ENCODE data around the gene JAKMIP1. TPM values are rescaled to one million over a fixed set of nuclear protein-coding genes. Genes with fewer than 3 reads are reported as not detected.
A peak's percentile ranks its signal among the peaks of the same experiment; 100 is the strongest.

The JAKMIP1 gene
- total and polyA plus RNA-seq, 2 of the 13 experiments (the other 11 are each of a cell fraction or from before 2014, with no cell fraction given): not detected

DNA sequence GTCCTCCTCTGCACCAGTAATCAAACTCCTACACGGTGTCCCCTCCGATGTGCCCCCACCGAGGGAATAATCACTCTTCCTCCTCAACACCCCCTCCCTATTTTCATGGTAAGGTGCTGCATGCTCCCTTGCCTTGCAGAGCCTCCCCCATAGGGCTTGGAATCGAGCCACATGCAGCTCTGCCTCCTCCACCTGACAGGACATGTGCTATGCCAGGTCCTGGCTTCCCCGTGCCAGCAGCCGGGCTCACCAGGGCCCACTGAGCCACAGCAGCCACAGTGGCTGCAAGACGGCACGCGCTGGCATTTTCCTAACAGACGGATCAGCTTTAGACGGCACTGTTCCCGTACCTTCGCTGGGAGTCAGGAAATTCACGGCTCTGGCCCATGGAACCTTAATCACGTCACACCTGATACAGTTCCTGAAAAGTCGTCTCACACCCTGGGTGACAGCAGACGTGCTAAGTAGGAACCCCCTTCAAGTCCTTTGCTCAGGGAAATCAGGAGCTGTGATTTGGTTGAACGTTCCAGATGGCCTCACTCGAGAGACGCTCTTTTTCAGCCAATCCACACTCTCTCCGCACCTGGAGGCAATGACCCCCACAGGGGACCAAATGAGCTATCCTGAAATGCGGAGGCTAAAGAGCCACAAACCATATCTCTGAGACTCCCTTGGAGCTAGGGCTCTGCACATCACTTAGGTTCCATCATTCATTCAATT is 63.2 kb downstream of the JAKMIP1 start:
- Histone ChIP-seq H3K9ac (ENCODE audit: insufficient read depth, low read depth, low read length) (no peak overlapping the region), H4K20me1 (ENCODE audit: insufficient read depth, low read length) (no peaks in the 10 kb centered on the region), H3K27ac (ENCODE audit: extremely low read length, insufficient read depth, low read length) (no peak overlapping the region), H3K9me3 (ENCODE audit: low read length) (no peaks in the 10 kb centered on the region), H3K36me3 (replicated peaks in 1 of 2; ENCODE audit: control insufficient read depth in 1 of 2, insufficient read depth in 2 of 2, low read length in 2 of 2) (no peaks in the 10 kb centered on the region), H3K4me2 (ENCODE audit: low read depth, low read length) (no peak overlapping the region), H3K4me1 (ENCODE audit: insufficient read depth, low read length) (no peaks in the 10 kb centered on the region), H3K27me3 (ENCODE audit: control insufficient read depth in 1 of 2, insufficient read depth in 2 of 2, low read length in 2 of 2) (no peaks in the 10 kb centered on the region; a peak in 2 of 5 replicates), H3K79me2 (ENCODE audit: insufficient read depth, low read length) (no peaks in the 10 kb centered on the region), H2AFZ (ENCODE audit: low read length) (no peak overlapping the region), H3K4me3 (replicated peaks in 1 of 3; ENCODE audit: insufficient read depth in 1 of 3, low read depth in 2 of 3, low read length in 3 of 3) (no peak overlapping the region)
- DNase-seq (ENCODE audit: low spot score) (no peak), ATAC-seq (no peak), FAIRE-seq (no peak)
- 45% methylated on average over 13 of the region's 22 CpGs for WGBS (ENCODE audit: low lambda C conversion rate)
- no TSS peak for BruUV-seq (replicated peaks)
- TF ChIP-seq, protein P1, sequence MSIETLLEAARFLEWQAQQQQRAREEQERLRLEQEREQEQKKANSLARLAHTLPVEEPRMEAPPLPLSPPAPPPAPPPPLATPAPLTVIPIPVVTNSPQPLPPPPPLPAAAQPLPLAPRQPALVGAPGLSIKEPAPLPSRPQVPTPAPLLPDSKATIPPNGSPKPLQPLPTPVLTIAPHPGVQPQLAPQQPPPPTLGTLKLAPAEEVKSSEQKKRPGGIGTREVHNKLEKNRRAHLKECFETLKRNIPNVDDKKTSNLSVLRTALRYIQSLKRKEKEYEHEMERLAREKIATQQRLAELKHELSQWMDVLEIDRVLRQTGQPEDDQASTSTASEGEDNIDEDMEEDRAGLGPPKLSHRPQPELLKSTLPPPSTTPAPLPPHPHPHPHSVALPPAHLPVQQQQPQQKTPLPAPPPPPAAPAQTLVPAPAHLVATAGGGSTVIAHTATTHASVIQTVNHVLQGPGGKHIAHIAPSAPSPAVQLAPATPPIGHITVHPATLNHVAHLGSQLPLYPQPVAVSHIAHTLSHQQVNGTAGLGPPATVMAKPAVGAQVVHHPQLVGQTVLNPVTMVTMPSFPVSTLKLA (IDR thresholded peaks at IDR 0.05): 0 out of 2 replicates have a peak, but pooled peaks have one; percentile 20
- TF ChIP-seq CHCHD3 (CRISPR knock-in tag; IDR thresholded peaks at IDR 0.05): no peak
- POLR2A ChIA-PET: no interaction called here
- intact Hi-C loops (cut with micrococcal nuclease; ENCODE audit: unreplicated experiment): no loop called here
- CTCF ChIA-PET (ENCODE audit: low intra/inter-chr PET ratio, low total read pairs): no interaction called here
- in situ Hi-C loops (cut with HindIII; ENCODE audit: extremely low pct_ligation_motif_present, low pct_unique_long_range_greater_than_20kb): no loop called here

DNA sequence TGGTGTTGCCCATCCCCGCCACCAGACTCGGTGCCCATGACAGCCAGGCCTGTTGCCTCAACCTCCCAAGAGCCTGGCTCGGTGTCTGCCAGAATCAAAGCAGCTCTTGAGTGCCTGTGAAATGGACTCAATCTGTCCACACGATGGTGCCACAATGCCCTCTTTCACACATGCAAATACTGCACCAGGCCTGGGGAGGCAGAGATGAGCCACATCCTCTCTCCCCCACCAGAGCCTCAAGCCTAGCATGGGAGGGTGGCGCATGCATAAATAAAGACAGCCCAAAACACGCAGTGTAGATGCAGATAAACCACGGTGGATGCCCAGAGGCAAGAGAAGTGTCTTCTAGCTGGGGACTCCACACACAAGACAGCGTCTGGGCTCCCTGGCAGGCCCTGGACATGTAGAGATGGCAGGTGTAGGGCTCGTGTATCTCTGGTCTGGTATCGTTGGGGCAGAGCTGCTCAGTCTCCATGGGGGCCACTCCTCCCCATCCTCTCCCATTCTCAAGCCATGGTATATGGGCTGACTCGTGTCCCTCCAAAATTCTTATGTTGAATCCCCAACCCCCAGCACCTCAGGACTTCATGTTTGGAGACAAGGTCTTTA is 65.6 kb downstream of the JAKMIP1 start:
- CTCF ChIA-PET (ENCODE audit: low intra/inter-chr PET ratio, low total read pairs): no interaction called here
- in situ Hi-C loops (cut with HindIII; ENCODE audit: extremely low pct_ligation_motif_present, low pct_unique_long_range_greater_than_20kb) (no loop called here), intact Hi-C loops (cut with micrococcal nuclease; ENCODE audit: unreplicated experiment) (no loop called here)
- Histone ChIP-seq H3K4me2 (ENCODE audit: low read depth, low read length) (no peak overlapping the region), H2AFZ (ENCODE audit: low read length) (no peak overlapping the region), H4K20me1 (ENCODE audit: insufficient read depth, low read length) (no peaks in the 10 kb centered on the region), H3K27me3 (ENCODE audit: control insufficient read depth in 1 of 2, insufficient read depth in 2 of 2, low read length in 2 of 2) (no peaks in the 10 kb centered on the region; a peak in 1 of 5 replicates), H3K4me3 (replicated peaks in 1 of 3; ENCODE audit: insufficient read depth in 1 of 3, low read depth in 2 of 3, low read length in 3 of 3) (no peak overlapping the region), H3K79me2 (ENCODE audit: insufficient read depth, low read length) (no peaks in the 10 kb centered on the region), H3K36me3 (replicated peaks in 1 of 2; ENCODE audit: control insufficient read depth in 1 of 2, insufficient read depth in 2 of 2, low read length in 2 of 2) (no peaks in the 10 kb centered on the region), H3K27ac (ENCODE audit: extremely low read length, insufficient read depth, low read length) (no peak overlapping the region), H3K4me1 (ENCODE audit: insufficient read depth, low read length) (no peaks in the 10 kb centered on the region), H3K9ac (ENCODE audit: insufficient read depth, low read depth, low read length) (no peak overlapping the region), H3K9me3 (ENCODE audit: low read length) (no peaks in the 10 kb centered on the region)
- POLR2A ChIA-PET: no interaction called here
- BruUV-seq (replicated peaks): no TSS peak
- FAIRE-seq: peak; percentile 88
- peak; percentile 97 for ATAC-seq
- WGBS (ENCODE audit: low lambda C conversion rate): 23% methylated on average over 9 of the region's 11 CpGs
- peak; percentile 48 for DNase-seq (ENCODE audit: low spot score)
- TF ChIP-seq, protein P2, sequence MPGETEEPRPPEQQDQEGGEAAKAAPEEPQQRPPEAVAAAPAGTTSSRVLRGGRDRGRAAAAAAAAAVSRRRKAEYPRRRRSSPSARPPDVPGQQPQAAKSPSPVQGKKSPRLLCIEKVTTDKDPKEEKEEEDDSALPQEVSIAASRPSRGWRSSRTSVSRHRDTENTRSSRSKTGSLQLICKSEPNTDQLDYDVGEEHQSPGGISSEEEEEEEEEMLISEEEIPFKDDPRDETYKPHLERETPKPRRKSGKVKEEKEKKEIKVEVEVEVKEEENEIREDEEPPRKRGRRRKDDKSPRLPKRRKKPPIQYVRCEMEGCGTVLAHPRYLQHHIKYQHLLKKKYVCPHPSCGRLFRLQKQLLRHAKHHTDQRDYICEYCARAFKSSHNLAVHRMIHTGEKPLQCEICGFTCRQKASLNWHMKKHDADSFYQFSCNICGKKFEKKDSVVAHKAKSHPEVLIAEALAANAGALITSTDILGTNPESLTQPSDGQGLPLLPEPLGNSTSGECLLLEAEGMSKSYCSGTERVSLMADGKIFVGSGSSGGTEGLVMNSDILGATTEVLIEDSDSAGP (CRISPR knock-in tag; IDR thresholded peaks at IDR 0.05; ENCODE audit: borderline replicate concordance): no peak
- TF ChIP-seq RORA (CRISPR knock-in tag; IDR thresholded peaks at IDR 0.05) (no peak), ZNF780A (CRISPR knock-in tag; IDR thresholded peaks at IDR 0.05) (no peak), NFATC3 (CRISPR knock-in tag; IDR thresholded peaks at IDR 0.05) (no peak), ZFX (CRISPR knock-in tag; IDR thresholded peaks at IDR 0.05; ENCODE audit: low read depth) (0 out of 2 replicates have a peak, but pooled peaks have one; percentile 18), ZNF605 (CRISPR knock-in tag; IDR thresholded peaks at IDR 0.05) (no peak), GATAD2A (CRISPR knock-in tag; IDR thresholded peaks at IDR 0.05) (no peak), JDP2 (CRISPR knock-in tag; IDR thresholded peaks at IDR 0.05; ENCODE audit: borderline replicate concordance) (no peak)
- TF ChIP-seq, protein P3, sequence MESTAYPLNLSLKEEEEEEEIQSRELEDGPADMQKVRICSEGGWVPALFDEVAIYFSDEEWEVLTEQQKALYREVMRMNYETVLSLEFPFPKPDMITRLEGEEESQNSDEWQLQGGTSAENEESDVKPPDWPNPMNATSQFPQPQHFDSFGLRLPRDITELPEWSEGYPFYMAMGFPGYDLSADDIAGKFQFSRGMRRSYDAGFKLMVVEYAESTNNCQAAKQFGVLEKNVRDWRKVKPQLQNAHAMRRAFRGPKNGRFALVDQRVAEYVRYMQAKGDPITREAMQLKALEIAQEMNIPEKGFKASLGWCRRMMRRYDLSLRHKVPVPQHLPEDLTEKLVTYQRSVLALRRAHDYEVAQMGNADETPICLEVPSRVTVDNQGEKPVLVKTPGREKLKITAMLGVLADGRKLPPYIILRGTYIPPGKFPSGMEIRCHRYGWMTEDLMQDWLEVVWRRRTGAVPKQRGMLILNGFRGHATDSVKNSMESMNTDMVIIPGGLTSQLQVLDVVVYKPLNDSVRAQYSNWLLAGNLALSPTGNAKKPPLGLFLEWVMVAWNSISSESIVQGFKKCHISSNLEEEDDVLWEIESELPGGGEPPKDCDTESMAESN (CRISPR knock-in tag; conservative IDR thresholded peaks at IDR 0.05): no peak
